ENCODE measurements around the gene ANTXR1. TPM values are rescaled to one million over a fixed set of nuclear protein-coding genes. Genes with fewer than 3 reads are reported as not detected.

ANTXR1 gene
- total and polyA plus RNA-seq, 2 donors (not counting 3 experiments of a cell fraction or from before 2014, with no cell fraction given), result 4.2 to 17.3 TPM

DNA sequence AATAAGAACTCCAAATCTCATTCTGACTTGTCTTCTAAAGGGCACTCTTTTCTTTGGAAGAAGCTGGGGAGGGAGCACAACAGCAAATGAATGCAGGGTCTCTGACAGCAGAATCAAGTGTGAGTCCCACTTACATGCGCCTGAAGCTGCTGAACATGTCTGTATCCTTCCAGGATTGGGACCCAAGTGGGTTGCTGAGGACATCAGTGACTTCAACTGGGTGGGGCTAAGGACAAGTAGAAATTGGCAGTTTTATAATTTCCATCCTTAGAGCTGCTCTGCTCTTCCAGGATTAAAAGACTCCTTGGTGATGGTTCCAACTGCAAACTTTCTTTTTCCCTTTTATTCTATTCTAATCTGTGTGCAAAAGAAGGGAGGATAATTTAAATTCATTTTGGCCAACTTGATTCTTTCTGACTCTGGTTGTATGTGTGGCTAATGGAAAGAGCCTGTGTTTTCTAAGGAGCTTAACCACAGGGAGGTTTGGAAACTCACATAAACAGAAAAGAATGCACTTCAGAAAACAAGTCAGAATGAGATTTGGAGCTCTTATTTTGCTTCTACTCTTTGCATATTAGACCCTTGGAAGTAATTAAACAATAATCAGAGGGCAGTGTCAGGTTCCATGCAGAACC, 20.6 kb downstream of the ANTXR1 start:
- Histone ChIP-seq H3K79me2 (ENCODE audit: control insufficient read depth, insufficient read depth, low read length) (no peaks in the 10 kb centered on the region), H3K4me2 (ENCODE audit: insufficient read depth, low read length) (no peak overlapping the region)
- CTCF ChIA-PET, result interaction anchor here (1.0 to 4.3 kb wide), 5 partner anchors 12 to 273 kb away, joined by 3 to 22 read pairs (median 3); no protein-coding TSS in a partner anchor

DNA sequence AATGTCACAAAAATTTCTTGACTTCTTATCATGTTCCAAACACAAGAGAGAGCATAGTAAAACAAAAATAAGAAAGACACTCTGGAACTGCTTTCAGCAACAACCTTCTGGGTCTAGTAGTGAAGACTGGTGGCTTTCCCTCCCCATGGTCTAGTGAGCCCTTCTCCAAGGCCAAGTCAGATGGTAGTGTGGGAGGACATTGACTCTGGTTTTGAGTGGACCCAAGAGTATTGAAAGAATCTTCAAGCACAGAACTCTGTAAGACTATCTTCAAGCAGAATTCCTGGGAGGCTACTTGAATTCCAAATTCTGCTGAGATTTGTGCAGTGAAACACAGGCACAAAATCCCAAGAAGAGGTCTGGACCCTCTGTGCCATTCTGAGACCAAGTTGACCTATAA, 21.1 kb downstream of the ANTXR1 start:
- H3K4me1 ChIP-seq (ENCODE audit: control insufficient read depth, extremely low read depth, insufficient read depth, low read length), result peaks cover 16% of the 10 kb centered on the region
- TF ChIP-seq MYC (IDR thresholded peaks at IDR 0.05; ENCODE audit: low read depth, low read length) (no peak), JUN (IDR thresholded peaks at IDR 0.05; ENCODE audit: borderline replicate concordance, insufficient read depth, insufficient read length, low read depth) (no peak), POLR2AphosphoS5 (IDR thresholded peaks at IDR 0.05; ENCODE audit: insufficient read depth, low read depth, low read length) (no peak), GATA2 (IDR thresholded peaks at IDR 0.05; ENCODE audit: insufficient read depth, insufficient read length, low read depth, low read length) (no peak), EZH2 (IDR thresholded peaks at IDR 0.05; ENCODE audit: borderline replicate concordance, low read depth, low read length, severe bottlenecking) (no peak), POLR2A (IDR thresholded peaks at IDR 0.05; ENCODE audit: low read depth, low read length) (no peak), FOS (IDR thresholded peaks at IDR 0.05; ENCODE audit: borderline replicate concordance, insufficient read depth, low read length) (no peak)
- TF ChIP-seq, protein P1, sequence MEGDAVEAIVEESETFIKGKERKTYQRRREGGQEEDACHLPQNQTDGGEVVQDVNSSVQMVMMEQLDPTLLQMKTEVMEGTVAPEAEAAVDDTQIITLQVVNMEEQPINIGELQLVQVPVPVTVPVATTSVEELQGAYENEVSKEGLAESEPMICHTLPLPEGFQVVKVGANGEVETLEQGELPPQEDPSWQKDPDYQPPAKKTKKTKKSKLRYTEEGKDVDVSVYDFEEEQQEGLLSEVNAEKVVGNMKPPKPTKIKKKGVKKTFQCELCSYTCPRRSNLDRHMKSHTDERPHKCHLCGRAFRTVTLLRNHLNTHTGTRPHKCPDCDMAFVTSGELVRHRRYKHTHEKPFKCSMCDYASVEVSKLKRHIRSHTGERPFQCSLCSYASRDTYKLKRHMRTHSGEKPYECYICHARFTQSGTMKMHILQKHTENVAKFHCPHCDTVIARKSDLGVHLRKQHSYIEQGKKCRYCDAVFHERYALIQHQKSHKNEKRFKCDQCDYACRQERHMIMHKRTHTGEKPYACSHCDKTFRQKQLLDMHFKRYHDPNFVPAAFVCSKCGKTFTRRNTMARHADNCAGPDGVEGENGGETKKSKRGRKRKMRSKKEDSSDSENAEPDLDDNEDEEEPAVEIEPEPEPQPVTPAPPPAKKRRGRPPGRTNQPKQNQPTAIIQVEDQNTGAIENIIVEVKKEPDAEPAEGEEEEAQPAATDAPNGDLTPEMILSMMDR (IDR thresholded peaks at IDR 0.05; ENCODE audit: extremely low read depth in 1 of 2, insufficient read depth in 1 of 2, low read depth in 1 of 2, low read length in 2 of 2), result no peak
- TF ChIP-seq, protein P2, sequence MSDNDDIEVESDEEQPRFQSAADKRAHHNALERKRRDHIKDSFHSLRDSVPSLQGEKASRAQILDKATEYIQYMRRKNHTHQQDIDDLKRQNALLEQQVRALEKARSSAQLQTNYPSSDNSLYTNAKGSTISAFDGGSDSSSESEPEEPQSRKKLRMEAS (IDR thresholded peaks at IDR 0.05; ENCODE audit: insufficient read depth, insufficient read length), result no peak
- no peaks in the 10 kb centered on the region for H4K20me1 ChIP-seq (replicated peaks; ENCODE audit: control insufficient read depth, extremely low read depth, insufficient read depth, low read length)
- POLR2A ChIA-PET, result no interaction called here
- H3K27ac ChIP-seq (ENCODE audit: insufficient read depth, low read depth, low read length), result no peak overlapping the region
- no peaks in the 10 kb centered on the region for H3K9me1 ChIP-seq (replicated peaks; ENCODE audit: control insufficient read depth, extremely low read depth, insufficient read depth, low read length)
- H3K79me2 ChIP-seq (ENCODE audit: control insufficient read depth, insufficient read depth, low read length), result no peaks in the 10 kb centered on the region
- DNase-seq (ENCODE audit: low read depth, low spot score) (no peak), FAIRE-seq (no peak)
- intact Hi-C loops (cut with micrococcal nuclease) (no loop called here), dilution Hi-C loops (cut with MboI; ENCODE audit: extremely low pct_ligation_motif_present, low sequenced_read_pairs) (no loop called here)
- no peak overlapping the region for H3K4me2 ChIP-seq (ENCODE audit: insufficient read depth, low read length)
- no peaks in the 10 kb centered on the region for H3K36me3 ChIP-seq (ENCODE audit: control insufficient read depth in 2 of 2, extremely low read depth in 1 of 2, insufficient read depth in 2 of 2, low read length in 2 of 2)
- CTCF ChIA-PET, result interaction anchor here (1.0 to 4.3 kb wide), 5 partner anchors 12 to 273 kb away, joined by 3 to 22 read pairs (median 3); no protein-coding TSS in a partner anchor
- no TSS peak for BruUV-seq (replicated peaks)
- H3K9me3 ChIP-seq (replicated peaks; ENCODE audit: control insufficient read depth, insufficient read depth, low read length), result no peaks in the 10 kb centered on the region
- no peak overlapping the region for H3K4me3 ChIP-seq (replicated peaks in 1 of 3; ENCODE audit: insufficient read depth in 1 of 3, low read depth in 1 of 3, low read length in 3 of 3)
- H2AFZ ChIP-seq (ENCODE audit: low read depth, low read length), result no peak overlapping the region
- no peak overlapping the region for H3K9ac ChIP-seq (replicated peaks; ENCODE audit: extremely low read depth, insufficient read depth, low read length)
- no peaks in the 10 kb centered on the region for H3K27me3 ChIP-seq (ENCODE audit: control insufficient read depth in 2 of 2, insufficient read depth in 2 of 2, low read length in 2 of 2)

More for the DNA sequence above, 20.6 kb downstream of the ANTXR1 start:
- Histone ChIP-seq H4K20me1 (replicated peaks; ENCODE audit: control insufficient read depth, extremely low read depth, insufficient read depth, low read length) (no peaks in the 10 kb centered on the region), H3K27ac (ENCODE audit: insufficient read depth, low read depth, low read length) (no peak overlapping the region), H3K36me3 (ENCODE audit: control insufficient read depth in 2 of 2, extremely low read depth in 1 of 2, insufficient read depth in 2 of 2, low read length in 2 of 2) (no peaks in the 10 kb centered on the region), H3K9me1 (replicated peaks; ENCODE audit: control insufficient read depth, extremely low read depth, insufficient read depth, low read length) (no peaks in the 10 kb centered on the region), H3K27me3 (ENCODE audit: control insufficient read depth in 2 of 2, insufficient read depth in 2 of 2, low read length in 2 of 2) (no peaks in the 10 kb centered on the region), H3K4me3 (replicated peaks in 1 of 3; ENCODE audit: insufficient read depth in 1 of 3, low read depth in 1 of 3, low read length in 3 of 3) (no peak overlapping the region), H2AFZ (ENCODE audit: low read depth, low read length) (no peak overlapping the region), H3K4me1 (ENCODE audit: control insufficient read depth, extremely low read depth, insufficient read depth, low read length) (peaks cover 16% of the 10 kb centered on the region), H3K9me3 (replicated peaks; ENCODE audit: control insufficient read depth, insufficient read depth, low read length) (no peaks in the 10 kb centered on the region), H3K9ac (replicated peaks; ENCODE audit: extremely low read depth, insufficient read depth, low read length) (no peak overlapping the region)
- TF ChIP-seq POLR2A (IDR thresholded peaks at IDR 0.05; ENCODE audit: low read depth, low read length) (no peak), POLR2AphosphoS5 (IDR thresholded peaks at IDR 0.05; ENCODE audit: insufficient read depth, low read depth, low read length) (no peak), MYC (IDR thresholded peaks at IDR 0.05; ENCODE audit: low read depth, low read length) (no peak), EZH2 (IDR thresholded peaks at IDR 0.05; ENCODE audit: borderline replicate concordance, low read depth, low read length, severe bottlenecking) (no peak)
- TF ChIP-seq, protein P1 (IDR thresholded peaks at IDR 0.05; ENCODE audit: extremely low read depth in 1 of 2, insufficient read depth in 1 of 2, low read depth in 1 of 2, low read length in 2 of 2), result no peak
- POLR2A ChIA-PET, result no interaction called here
- no TSS peak for BruUV-seq (replicated peaks)
- intact Hi-C loops (cut with micrococcal nuclease) (no loop called here), dilution Hi-C loops (cut with MboI; ENCODE audit: extremely low pct_ligation_motif_present, low sequenced_read_pairs) (no loop called here)
- FAIRE-seq (no peak), DNase-seq (ENCODE audit: low read depth, low spot score) (no peak)
